GM11168 (cell line): Measurements from ENCODE around the gene JOSD2.

Source experiments
- in situ Hi-C: fragments of 300-500 bp; cut with MboI; formaldehyde crosslinking; loops from one replicate; pipeline ENCODE4 v1.12.0; 2022; ENCODE audit warnings: low sequenced_read_pairs; ENCODE audit not compliant: unreplicated experiment

Gene JOSD2

DNA sequence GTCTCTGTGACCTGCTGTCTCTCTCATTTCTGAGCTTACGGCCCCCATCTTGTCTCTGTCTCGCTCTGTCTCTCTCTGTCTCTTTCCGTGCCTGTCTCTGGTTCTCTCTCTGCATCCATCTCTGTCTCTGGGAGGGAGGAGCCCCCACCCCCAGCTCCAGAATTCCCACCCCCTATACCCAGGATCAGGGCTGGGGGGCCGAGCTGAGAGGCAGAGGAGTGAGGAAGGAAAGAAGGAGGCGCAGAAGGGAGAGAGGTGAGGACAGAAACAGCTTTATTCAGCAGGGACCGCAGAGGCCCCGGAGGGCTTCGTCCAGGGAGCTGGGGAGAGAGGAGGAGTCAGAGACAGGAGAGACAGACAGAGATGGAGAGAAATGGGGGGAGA is 14.0 kb downstream of the JOSD2 start:
- in situ Hi-C loops, result no loop called here

DNA sequence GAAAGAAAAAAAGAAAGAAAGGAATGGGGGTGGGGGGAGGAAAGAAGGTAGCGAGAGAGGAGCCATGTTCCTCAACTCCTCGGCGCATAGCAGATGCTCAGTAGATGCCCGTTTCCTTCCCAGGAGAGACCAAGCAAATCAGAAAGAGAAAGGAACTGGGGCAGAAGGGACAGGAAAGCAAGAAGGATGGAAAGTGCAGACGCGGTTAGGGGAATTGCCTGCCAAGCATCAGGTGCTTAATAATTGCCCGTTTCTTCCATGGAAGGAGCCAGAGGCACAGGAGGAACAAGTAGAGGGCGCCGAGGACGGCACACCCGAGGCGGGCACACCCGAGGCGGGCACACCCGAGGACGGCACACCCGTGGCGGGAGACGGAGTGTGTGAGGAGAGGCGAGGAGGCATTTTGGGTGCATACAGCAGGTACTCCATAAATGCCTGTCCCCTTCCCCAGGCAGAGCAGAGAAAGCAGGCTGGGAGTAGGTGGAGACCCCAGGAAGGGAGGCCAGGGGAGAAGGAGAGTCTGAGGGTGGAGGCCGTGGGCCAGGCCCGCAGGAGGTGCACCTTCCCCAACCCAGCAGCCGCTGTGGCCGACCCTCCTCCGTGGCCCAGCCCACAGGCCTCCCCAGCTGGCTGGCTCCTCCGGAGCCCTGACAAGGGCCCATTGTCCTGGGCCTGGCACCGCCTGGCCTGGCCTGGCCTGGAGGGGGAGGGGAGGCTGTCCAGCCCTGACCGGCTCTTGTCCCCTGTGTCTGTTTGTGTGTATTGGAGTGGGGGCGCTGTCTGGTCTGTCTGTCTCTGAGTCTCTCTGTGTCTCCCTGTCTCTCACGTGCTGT is 14.6 kb downstream of the JOSD2 start:
- in situ Hi-C loops, result no loop called here

- in situ Hi-C loops, result no loop called here
Observed at GRCh38 chr19:50495020-50495531, 15.9 kb downstream of the JOSD2 start.

- in situ Hi-C loops, result no loop called here
Observed at GRCh38 chr19:50494186-50495019, 16.6 kb downstream of the JOSD2 start.

DNA sequence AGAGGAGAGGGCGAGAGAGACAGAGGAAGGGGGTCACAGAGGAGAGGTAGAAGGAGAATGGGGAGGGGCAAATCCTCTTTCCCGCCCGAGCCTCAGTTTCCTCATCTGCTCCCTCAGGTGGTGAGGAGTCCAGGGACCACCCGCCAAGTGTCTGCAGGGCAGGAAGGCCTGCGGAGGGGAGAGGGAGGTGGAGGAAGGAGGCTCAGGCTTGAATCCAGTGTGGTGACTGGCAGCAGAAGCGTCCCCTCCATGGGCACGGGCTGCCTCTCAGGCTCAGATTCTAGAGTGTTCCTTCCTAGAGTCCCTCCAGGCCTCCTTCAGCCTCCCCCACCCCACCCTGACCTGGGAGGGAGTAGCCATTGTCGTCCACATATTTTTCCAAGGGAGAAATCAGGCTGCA is 17.8 kb downstream of the JOSD2 start:
- in situ Hi-C loops, result no loop called here

DNA sequence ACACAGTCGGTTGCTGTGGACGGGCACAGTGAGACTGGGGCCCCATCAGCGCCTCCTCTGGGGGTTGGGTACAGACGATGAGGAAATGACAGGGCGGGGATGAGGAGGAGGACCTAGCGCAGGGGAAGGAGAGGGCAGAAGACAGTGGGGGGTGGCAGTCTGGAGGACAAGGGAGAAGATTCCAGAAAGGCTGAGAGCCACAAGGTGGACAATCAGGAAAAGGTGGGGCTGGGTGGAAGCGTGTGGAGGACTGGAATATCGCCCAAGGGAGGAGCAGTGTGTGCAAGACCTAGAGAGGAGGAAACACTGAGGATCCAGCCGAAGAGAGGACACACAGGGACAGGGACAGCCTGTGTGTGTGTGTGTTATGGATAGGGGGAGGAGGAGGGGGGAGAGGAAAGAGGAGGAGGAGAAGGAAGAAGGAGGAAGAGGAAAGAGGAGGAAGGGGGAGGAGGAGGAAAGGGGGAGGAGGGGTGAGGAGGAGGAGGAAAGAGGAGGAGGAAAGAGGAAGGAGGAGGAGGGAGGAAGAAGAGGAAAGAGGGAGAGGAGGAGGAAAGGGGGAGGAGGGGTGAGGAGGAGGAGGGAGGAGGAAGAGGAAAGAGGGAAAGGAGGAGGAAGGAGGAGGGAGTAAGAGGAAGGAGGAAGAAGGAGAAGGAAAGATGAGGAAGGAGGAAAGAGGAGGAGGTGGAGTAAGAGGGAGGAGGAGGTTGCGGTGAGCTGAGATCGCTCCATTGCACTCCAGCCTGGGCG is 18.5 kb downstream of the JOSD2 start:
- in situ Hi-C loops, result no loop called here

DNA sequence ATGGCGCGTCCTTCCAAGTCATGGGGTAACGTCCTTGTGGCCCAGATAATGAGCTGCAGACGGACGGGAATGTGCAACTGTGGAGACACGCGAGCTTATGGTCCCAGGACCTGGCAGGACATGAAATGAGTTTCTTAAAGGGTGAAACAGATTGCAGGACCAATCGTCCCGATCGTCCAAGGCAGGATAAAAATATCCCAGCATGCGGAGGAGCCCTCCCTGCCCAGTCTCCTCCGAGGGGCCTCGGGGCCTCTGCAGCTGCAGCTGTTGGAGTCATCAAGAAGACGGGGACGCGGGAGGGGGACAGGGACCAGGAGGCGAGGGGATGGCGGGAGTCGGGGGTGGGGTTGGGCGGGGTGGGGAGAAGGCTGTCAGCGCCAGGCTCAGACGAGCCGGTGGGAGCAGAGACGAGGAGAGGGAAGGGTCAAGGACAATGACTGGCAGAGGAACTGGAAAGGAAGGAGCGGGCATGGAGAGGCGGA is 20.0 kb downstream of the JOSD2 start:
- in situ Hi-C loops, result no loop called here

- in situ Hi-C loops, result no loop called here
Observed at GRCh38 chr19:50490411-50490811, 20.6 kb downstream of the JOSD2 start.

DNA sequence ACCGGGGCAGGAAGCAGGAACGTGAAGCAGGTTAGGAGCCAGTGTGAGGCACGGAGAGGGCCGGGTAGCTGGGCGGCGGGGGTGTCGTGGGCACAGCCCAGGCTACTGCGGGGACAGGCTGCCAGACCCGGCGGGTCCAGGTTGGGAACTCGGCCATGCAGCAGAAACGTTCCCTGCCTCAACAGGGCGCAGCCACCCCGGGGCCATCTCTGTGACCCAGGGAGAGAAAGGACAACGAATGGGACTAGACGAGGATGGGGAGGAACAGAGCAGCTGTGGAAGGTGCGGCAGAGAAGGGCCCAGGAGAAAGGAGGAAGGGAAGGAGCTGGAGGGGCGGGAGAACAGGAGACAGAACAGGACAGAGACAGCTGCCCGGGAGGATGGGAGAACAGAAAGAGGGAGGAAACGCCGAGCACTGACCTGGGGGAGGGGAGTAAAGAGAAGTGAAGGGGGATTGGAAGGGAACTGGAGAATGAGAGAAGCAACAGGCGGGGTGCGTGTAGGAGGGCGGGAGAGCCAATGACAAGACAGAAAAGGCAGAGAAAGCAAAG is 21.5 kb downstream of the JOSD2 start:
- in situ Hi-C loops, result no loop called here

DNA sequence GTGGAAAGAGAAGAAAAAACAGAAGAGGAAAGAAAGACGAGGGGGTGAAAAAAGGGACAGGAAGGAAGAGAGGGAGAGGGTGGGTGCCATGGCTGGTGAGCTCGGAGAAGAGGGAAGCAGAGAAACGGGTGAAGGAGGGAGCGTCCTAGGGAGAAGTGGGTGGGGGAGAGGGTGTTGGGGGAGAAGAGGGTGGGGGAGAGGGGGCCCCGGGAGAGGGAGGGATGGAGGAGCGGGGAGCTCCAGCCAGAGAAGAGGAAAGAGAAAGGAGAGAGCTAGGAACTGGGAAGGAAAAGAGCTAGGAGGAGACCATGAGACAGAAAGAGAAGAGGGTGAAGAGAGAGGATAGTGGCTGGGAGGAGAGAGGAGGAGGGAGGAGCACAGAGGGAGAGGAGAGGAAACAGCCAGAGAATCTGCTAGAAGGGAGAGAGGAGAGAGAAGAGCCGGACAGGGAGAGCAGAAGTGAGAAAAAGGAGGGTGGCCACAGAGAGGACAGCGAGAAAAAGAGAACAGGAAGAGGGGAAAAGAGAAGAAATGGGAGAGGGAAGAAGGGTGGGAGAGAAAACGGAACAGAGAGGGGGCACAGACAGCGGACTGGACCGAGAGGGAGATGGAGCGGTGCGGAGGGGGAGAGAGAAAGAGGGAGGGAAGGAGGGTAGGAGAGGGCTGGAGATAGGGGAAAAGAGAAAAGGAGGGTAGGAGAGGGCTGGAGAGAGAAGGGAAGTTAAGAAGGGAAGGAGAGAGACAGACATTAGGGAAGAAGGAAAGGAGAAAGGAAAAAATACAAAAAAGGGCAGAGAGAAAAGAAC is 22.4 kb downstream of the JOSD2 start:
- in situ Hi-C loops, result no loop called here

DNA sequence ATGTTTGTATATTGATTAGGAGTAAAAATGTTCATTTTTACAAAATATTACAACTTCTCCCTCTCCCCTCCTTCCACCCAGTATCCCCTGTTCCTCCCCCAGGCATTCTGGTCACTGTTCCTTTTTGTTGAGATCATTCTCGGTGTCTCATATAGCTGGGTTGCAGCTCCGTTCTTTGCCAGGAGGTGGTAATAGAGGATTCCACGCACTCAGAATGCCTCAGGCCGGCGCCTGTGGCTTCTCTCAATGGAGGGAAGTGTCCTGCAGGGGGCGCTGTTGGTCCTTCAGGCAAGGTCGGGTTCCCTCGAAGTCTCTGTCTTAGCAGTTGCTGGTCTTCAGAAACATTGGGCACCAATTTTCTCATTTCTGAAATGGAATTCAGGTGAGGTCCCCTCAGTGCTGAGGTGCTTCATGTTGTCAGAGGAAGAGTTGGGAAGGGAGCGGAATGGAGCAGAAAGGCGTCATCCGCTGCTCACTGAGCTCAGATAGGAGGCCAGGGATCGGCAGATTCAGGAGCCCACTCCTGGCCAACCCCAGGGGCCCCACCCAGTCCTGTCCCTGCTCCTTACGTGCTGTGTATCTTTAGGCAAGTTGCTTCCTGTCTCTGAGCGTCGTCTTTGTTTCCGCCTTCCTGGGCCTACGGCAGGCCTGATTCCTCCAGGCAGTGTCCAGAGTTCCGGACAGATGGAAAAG is 24.0 kb downstream of the JOSD2 start:
- in situ Hi-C loops, result no loop called here

- in situ Hi-C loops, result no loop called here
Observed at GRCh38 chr19:50485284-50485955, 25.6 kb downstream of the JOSD2 start.

- in situ Hi-C loops, result no loop called here
Observed at GRCh38 chr19:50482916-50483315, 28.1 kb downstream of the JOSD2 start.

DNA sequence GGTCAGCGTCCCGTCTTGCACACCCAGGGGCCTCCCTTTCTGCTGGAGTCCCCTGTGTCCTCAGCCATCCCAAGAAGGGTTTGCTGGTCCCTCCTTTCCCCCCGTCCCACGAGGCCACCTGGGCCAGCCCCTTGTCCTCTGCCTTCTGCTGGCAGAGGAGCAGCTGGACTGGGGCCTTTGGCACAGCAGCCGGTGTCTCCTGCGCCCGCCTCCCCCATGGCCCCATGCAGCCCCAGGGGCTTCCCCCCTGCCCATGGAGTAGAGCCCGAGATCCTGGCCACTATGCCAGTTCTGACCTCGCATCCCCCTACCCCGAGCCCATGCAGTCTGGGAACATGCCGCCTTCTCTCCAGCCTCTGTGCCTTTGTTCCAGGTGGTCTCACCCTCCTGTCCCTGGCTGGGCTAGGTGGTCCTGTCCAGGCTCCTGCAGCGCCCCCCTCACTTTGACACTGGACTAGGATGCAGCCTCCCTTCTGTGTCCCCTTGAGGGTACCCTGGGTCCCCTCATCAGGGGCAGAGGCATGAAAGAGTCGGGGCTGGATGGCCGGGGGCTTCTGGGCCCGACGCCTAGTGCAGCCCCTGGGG is 28.6 kb downstream of the JOSD2 start:
- in situ Hi-C loops, result no loop called here

- in situ Hi-C loops, result no loop called here
Observed at GRCh38 chr19:50481351-50482149, 29.4 kb downstream of the JOSD2 start.

GRCh38 chr19:50480281-50481111 is 30.5 kb downstream of the JOSD2 start:
- in situ Hi-C loops, result no loop called here
